GM19023 (cell line): ENCODE data around the gene B4GALNT1.
"Not testable (repeated sequence)": the region's sequence is repeated elsewhere in the genome, so short reads cannot be mapped to it uniquely, and the experiment has no call there.

Experiments used
- ATAC-seq: cut with Tn5 transposase; IDR thresholded peaks from one replicate; pipeline ENCODE4 v1.9.1; 2021; ENCODE audit warnings: mild to moderate bottlenecking, moderate library complexity; ENCODE audit not compliant: unreplicated experiment

Gene B4GALNT1

DNA sequence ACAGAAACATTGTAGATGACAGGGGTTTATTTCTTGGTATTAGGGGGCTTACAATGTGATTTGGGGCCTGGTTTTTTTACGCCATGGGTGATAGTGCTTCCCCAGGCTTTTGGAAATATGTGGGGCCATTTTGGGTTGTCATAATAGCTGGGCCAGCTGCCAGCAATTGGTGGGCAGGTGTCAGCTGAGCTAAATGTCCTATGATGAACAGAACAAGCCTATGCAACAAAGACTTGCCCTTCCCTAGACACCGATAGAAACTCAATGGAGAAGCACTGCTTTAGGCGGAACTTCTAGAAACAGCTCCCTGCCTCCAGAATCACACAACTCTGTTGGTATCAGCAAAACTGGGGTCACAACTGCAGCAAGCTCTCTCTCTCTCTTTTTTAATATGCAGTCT, 5.1 kb upstream of the B4GALNT1 start:
- no peak for ATAC-seq

DNA sequence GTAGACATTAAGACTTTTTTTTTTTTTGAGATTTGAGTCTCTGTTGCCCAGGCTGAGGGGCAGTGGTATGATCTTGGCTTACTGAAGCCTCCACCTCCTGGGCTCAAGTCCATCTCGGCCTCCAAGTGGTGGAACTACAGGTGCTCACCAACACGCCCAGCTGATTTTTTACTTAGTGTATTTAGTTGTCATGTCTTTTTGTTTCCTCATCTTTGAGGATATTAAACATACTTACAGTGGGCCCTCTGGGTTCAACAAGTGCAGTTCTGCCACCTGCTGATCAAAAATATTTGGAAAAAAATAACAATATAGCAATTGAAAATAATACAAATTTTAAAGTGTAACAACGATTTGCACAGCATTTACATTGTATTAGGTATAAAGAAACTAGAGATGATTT, 4.4 kb upstream of the B4GALNT1 start:
- no peak for ATAC-seq

DNA sequence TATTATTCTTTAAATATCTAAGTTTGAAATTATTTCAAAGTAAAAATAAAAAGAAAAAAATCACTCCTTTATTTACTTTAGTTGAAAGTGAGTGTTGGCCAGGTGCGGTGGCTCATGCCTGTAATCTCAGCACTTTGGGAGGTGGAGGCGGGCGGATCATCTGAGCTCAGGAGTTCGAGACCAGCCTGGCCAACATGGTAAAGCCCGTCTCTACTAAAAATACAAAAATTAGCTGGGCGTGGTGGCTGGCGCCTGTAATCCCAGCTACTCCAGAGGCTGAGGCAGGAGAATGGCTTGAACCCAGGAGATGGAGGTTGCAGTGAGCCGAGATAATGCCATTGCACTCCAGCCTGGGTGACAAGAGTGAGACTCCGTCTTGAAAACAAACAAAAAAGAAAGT, 3.7 kb upstream of the B4GALNT1 start:
- not testable (repeated sequence) for ATAC-seq

DNA sequence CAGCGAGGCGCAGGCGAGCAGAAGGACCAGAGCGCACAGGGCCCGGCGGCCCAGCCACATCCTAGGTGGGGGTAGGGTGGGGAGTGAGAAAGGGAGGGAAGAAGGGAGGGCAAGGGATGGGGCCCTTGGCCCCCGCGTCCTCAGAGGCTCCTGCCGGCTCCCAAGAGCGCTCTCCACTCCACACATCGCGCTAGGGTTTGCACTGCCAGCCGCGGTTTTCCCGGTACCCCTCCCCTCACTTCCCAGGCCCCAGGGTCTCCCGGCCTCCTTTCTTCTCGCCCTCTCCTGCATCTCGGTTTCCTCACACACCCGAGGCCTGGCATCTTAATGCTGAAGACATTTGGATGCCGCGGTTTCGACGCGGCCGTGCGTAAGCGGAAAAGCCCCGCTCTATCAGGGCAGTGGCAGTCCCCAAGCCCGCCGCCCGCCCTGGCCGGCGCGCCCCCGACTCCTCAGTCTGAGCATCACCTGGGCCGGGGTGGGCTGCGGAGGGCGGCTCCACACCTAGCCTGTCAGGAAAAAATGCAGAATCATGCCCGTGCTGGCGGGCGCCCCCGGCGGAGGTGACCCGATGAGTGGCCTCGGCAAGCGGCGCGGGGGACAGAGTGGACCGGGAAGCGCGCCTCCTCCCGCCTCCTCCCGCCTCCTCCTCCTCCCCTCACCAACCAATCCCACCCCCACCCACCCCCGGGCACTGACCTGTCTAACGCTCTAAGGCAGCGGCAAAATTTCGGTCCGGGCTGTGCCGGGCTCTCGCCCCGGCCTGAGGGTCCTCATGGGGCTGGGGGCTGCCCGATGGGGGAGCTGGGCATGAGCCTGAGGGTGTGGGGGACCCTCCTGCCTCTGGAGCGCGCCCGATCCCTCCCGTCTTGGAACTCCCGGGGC, 686 bp downstream of the B4GALNT1 start:
- ATAC-seq, result peak; percentile 21

DNA sequence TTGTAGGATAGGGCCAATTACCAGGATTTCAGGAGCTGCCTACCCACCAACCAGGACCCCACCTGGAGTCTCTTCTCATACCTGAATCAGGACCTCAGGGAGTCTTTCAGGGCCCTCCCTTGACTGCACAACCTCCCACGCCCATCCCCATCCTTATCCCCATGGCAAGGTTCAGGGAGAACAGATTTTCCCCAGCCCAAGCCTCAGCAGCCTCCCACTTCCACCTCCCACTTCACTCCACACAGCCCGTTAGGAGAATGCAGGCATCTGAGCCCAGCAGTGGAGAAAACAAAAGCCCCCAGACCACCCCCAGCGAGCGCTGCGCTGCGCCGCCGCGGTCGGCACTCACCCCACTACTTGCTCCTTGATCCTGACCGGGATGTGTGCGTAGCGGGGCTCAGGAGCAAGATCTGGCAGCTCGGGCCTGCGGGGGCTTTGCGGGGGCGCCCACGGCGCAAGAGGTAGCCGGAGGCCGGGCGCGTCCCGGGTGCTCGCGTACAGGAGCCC, 1.4 kb downstream of the B4GALNT1 start:
- no peak for ATAC-seq

DNA sequence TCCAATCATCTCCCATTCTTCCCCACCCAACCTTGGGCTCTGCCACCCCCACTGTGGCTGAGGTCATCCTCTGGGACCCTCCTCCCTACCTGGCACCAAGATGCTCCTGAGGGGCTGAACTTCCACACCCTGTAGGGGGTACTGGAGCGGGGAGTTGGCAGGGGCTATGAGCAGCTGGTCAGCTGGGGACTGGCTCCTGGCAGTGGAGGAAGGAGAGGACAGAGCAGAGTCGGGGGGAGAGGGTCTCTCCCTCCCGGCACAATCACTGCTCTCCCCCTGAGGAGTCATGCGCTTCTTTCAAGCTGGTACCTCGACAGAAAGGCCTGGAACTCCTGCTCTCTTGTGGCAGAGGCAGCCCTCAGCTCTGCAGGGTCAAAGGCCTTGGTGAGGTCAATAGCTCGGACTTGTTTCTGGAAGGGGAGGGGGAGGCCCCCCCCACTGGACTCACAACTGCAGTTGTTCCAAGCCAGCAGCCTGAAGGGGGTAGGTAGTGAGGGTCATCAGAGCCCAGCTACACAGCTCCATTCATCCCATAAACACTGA, 2.0 kb downstream of the B4GALNT1 start:
- ATAC-seq, result no peak

DNA sequence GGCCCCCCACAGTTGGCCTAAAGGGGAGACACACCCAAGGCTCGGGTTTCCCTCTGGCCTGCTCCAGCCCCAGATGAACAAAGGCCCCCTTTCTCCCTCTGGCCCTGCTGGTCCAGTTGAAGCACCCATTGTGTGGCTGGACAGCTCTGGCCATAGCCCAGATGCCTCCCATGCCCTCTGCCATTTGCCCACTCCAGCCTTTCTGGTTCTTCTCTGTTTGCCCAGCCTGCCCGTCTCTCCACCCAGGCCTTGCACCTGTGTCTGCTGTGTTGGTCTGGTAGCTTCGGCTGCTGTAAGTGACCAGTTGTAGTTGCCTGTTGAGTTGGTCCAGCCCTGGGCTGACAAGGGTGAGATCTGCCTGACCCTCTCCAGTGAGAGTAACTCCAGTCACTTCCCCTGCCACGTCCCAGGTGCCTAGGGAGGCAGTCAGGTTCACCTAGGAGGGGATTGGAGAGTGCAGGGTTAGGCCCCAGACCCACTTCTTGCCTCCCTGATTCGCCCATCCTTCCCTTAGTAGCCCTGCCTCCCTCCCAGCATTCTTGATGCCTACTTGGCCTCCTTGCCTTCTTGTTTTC, 3.0 kb downstream of the B4GALNT1 start:
- ATAC-seq, result no peak

DNA sequence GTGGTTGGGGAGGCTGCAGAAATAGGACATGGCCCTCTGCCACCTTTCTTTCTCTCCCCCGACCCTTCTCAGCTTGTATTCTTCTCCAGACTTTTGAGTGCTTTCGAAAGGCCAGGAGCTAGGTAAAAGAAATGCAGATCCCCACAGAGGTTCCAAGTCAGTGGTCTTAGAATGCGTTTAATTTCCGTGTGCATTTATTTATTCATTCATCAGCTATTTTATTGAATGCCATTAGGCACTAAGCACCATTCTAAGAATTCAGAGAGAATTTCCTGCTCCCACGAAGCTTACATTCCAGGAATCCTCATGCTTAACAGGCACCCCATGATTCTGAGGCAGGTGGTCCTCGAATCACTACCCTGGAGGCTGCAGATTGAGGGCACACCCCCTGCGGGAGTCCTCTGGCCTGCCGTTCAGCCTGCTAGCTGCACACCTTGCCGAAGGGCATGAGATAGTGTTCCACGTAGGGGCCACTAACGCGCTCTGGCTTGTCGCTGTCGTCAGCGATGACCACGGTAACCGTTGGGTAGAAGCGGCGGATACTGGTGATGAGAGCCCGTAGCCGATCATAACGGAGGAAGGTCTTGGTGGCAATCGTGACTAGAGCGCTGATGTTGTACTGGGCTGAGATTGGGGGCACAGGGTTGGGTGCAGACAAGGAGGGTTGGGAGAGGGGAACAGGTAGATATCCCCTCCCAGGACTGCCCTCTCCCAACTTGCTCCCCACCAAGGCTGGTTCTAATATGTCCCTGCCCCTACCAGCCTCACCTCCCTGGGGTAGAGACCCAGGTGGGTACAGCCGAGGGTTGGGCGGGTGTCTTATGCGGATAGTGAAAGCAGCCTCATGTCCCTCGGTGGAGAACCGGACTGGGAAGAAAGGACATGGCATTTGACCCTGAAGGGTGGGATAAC, 4.5 kb downstream of the B4GALNT1 start:
- no peak for ATAC-seq

DNA sequence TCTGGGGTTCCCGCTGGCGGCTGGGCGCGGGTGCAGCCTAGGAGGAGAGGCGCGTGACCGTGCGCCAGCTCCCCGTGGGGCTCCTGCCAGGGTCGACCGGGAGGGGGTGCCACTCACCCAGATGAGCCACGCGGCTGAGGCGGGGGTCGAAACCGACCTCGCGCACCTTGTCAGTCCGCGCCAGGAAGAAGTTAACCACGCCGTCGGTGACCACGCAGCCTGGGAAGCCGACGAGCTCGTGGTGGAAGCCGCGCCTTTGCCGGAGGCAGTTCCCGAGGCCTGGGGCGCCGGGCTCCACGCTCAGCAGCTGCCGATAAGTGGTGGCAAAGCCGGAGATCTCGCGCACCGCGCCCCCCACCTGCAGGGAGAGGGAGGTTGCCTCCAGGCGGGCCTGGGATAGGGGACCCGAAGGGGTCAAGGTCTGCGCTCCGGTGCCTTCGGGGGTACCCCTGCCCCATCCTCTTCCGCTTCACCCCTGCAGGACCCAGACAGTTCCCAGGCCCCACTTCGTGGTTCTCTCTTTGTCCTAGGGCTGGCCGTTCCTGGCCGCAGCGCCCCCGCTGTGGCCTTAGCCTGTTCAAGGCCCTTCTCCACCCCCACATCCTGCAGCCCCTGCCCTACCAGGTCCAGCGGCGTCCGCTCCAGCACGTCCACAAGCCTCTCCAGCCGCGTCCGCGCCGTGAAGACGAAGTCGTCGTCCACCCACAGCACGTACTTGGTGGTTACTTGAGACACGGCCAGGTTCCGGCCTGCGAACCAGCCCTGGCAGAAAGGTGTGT, 5.3 kb downstream of the B4GALNT1 start:
- ATAC-seq, result no peak

DNA sequence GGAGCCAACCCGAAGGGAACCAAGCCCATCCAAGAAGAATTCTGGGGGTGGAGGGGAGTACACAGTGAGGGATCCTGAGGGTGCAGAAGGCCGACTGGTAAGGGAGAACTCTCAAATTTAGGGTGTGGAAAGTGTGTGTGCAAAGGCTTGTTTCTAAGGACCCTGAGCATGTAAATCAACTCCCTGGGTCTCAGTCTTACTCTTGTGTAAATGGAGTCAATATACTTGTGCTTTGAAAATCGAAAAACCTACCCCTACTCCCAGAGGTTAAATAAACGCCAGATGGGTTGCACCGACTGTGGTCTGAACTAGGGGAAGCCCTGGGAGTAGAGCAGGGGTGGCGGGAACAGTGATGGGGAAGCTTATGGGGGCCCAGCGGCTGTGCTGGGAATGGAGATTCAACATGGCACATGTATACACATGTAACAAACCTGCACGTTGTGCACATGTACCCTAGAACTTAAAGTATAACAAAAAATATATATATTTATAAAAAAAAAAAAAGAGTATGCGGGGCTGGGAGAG, 6.0 kb downstream of the B4GALNT1 start:
- ATAC-seq, result no peak

DNA sequence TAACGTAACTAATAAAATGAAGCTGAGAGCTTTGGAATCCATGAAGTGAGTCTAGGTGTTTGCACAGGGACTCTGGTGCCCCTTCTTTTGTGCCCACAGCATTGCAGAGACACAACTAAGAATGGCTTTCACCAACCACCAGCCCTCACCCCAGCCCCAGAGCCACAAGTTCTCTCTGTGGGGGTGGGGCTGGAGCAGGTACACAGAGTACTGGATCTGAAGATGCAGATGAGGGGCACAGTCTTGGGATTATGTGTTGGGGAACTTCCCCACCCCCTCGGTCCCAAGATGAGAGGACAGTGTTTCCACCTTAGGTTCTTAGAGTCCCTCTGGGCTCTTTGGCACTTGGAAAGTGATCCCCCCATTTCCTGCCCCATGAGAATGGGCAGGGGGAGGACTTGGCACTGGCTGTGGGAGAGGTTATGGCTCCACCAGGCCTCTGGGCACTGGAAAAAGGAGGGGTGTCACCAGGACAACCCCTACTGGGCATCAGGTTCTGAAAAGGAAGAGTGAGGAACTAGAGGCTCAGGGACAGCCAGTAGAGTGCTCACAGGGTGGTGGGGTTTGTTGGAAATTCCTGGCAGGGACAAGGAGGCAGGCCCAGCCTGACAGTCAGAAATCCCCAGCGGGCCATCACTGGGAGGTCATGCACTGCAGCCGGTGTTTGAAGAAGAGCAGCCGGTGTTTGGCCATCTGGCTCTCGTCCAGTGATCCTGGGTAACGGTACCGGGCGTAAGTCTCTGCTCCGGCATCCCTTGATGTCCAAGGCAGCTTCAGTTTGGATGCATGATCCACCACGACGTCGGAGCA, 6.7 kb downstream of the B4GALNT1 start:
- ATAC-seq, result no peak

DNA sequence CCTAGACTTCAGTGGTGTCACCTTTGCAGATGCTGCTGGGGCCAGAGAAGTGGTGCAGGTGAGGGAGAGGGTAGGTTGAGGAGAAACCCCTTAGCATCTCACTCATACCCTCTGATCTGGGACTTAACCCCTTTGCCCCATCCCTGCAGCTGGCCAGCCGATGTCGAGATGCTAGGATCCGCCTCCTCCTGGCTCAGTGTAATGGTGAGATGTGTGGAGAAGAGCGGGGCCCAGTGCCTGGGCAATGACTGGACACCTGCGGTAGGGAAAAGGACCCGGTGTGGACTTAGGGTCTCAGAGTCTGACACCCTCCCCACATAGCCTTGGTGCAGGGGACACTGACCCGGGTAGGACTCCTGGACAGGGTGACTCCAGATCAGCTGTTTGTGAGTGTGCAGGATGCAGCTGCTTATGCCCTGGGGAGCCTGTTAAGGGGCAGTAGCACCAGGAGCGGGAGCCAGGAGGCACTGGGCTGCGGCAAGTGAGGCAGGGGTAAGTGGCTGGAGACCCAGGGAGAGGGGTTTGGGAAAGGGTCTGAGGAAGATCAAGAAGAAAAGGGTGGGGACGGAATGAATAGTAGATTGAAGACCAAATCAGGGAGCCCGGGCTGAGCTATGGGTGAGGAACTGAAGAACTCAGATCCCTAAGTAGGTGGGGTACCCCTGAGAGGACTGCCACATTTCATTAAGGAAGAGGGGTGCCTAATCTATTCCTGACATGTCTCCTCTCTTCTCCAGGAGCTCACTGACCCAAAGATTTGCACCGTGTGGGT, 7.6 kb downstream of the B4GALNT1 start:
- ATAC-seq, result no peak

DNA sequence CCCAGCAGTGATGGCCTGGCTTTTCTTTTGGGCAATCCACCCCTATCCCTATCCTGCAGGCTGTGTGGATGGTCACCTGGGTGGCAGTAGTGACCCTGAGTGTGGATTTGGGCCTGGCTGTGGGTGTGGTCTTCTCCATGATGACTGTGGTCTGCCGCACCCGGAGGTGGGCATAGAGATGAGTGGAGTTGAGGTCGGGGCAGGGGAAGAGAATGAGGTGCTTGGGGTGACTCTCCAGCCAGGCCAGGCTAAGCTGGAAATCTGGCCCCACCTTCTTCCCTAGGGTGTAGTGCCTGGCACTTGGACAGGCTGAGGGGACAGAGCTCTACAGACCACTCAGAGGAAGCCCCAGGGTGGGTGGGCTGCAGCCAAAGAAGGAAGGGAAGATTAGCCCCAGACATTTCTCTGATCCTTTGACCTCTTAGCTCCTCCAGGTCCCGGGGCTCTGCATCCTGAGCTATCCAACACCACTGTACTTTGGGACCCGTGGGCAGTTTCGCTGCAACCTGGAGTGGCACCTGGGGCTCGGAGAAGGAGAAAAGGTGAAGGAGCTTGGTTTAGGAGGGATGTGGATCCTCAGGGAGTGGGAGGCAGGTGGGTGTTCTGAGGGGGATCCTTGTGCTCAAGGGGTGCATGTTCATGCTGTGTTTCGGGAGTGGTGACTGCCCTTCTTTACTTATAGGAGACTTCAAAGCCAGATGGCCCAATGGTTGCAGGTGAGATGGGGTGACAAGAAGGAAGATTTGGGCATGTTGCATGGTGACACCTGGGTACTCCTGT, 8.4 kb downstream of the B4GALNT1 start:
- ATAC-seq, result no peak

DNA sequence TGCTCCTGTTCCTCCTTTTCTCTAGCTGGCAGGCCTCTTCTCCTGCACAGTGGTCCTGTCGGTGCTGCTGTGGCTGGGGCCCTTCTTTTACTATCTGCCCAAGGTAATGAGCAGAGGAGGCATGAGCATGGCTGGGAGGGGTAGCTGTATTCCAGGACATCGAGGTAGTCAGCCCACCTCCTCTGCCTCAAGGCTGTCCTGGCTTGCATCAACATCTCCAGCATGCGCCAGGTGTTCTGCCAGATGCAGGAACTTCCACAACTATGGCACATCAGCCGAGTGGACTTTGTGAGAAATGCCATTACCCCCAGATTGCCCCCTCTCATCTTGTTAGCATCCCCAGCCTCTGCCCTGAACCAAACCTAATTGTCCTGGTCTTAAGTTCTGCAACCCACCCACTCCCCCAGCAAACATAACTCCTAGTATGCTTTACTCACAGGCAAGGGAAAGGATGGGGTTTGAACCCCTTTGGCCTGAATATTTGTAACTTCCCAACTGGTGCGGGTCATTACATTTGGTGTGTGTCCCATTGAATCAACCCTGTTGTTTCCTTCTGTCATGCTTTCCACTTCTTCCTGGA, 9.1 kb downstream of the B4GALNT1 start:
- no peak for ATAC-seq

DNA sequence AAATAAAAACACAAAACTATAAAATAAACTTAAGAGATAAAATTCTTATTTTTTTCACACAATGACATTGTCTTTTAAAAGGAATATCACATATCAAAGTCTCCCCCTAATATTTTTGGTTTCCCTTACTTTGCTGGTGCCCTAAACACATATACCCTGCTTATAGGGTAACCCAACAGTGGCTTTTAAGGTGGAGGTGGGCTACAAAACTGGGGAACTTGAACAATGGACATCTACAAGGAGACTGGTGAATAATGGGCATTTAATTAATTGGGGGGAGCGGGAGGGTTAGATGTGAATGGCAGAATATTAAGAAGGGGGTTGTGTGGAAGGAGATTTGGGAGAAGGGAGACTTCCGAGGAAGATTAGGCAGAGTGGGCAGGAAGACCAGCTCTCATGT, 9.6 kb downstream of the B4GALNT1 start:
- no peak for ATAC-seq

DNA sequence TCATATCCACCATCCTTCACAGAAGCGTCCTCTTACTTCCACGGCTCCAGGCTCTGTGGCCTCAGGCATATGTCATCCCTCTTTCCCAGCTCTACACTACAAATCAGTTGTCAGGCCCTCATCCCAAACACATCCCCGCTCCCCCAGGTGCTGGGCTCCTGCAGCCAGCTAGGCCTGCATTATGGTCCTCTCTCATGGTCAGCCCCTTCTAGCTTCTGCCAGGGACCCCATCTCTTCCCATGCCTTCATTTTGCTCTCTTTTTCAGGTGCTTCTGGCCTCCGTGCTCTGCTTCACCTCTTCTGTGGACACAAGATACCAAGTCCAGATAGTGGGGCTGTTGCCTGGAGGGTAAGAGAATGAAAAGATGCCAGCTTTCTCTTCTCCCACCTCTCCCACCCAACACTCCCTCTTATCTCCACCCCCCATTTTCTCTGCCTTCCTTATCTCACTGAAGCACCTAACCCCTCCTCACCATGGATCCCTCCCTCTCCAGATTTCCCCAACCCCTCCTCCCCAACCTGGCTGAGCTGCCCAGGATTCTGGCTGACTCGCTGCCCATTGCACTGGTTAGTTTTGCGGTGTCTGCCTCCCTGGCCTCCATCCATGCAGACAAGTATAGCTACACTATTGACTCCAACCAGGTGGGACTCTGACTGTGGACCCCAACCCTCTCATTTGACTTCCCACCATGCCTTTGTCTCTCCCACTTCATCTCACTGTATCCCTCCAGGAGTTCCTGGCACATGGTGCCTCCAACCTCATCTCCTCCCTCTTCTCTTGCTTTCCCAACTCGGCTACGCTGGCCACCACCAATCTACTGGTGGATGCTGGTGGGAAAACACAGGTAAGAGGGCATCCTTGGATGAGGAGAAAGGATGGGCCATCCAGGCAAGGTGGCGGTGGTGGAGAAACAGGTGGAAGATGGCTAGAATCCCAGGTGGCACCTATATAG, 10.4 kb downstream of the B4GALNT1 start:
- ATAC-seq, result no peak
